Uterus (tissue), 4 donors: ENCODE results near the gene KIF26B. TPM values are rescaled to one million over a fixed set of nuclear protein-coding genes. Genes with fewer than 3 reads are reported as not detected.

ENCODE experiments used
- DNase-seq, 2 donors: peaks; one replicate each; pipeline ENCODE4 v3.0.0-alpha.2; 2019 to 2020
- H3K27ac ChIP-seq, 2 donors: fragments of 200-600 bp; sonication (generic); 1 replicate in 1 of 2; 2 replicates in 1 of 2; pipeline ENCODE4 v1.5.1; 2016 to 2018
- H3K27me3 ChIP-seq, 2 donors: fragments of 200-600 bp; sonication (generic); one replicate each; pipeline ENCODE4 v1.5.1; 2018 to 2019; ENCODE audit warnings: control low read depth in 1 of 2
- H3K36me3 ChIP-seq, 2 donors: fragments of 200-600 bp; sonication (generic); one replicate each; pipeline ENCODE4 v1.5.1; 2019; ENCODE audit warnings: control low read depth in 1 of 2
- H3K4me1 ChIP-seq, 2 donors: fragments of 200-600 bp; sonication (generic); one replicate each; pipeline ENCODE4 v1.5.1; 2018 to 2019; ENCODE audit warnings: control low read depth in 1 of 2
- H3K4me3 ChIP-seq, 2 donors: fragments of 200-600 bp; sonication (generic); 1 replicate in 1 of 2; 2 replicates in 1 of 2; pipeline ENCODE4 v1.5.1; 2018 to 2019; ENCODE audit warnings: mild to moderate bottlenecking in 1 of 2
- H3K9me3 ChIP-seq, 2 donors: fragments of 200-600 bp; sonication (generic); one replicate each; pipeline ENCODE4 v1.5.1; 2019; ENCODE audit warnings: control low read depth in 1 of 2
- CTCF ChIP-seq, 4 experiments: fragments of 200-600 bp in 2 of 4; fragments of 450-650 bp in 2 of 4; sonication (generic) in 2 of 4; IDR thresholded peaks; one replicate each; pipeline ENCODE4 v1.5.1; 2016 to 2019; ENCODE audit warnings: antibody characterized with exemption in 4 of 4, mild to moderate bottlenecking in 2 of 4, moderate library complexity in 1 of 4
- POLR2A ChIP-seq, 2 donors: fragments of 450-650 bp; IDR thresholded peaks; one replicate each; pipeline ENCODE4 v1.6.1; 2016; ENCODE audit warnings: antibody characterized with exemption in 2 of 2, mild to moderate bottlenecking in 1 of 2, moderate library complexity in 1 of 2
- intact Hi-C: fragments of 100-400 bp; cut with DNase I; formaldehyde crosslinking; loops from one replicate; pipeline ENCODE4 v1.15.1; 2023; ENCODE audit warnings: low total_unique reads
- total RNA-seq, 4 donors: library from RNA; depleted of rRNA in 3 of 4; stranded (reverse); fragments of >200 nt in 3 of 4; gene quantifications; one replicate each; pipeline versions ENCODE4 v1.1.0 to v1.2.4, GENCODE V29; 2014 to 2023
- donor health status: DM: yes; HTN: yes; CAD: no.

Gene KIF26B
- total RNA-seq, 4 donors from 2014 or later, result 0.27 to 17.4 (median 1.3) TPM; not detected in 1

- TF ChIP-seq POLR2A (IDR thresholded peaks at IDR 0.05) (no peak), CTCF (IDR thresholded peaks at IDR 0.05) (no peak)
- Histone ChIP-seq H3K4me3 (no peak overlapping the region), H3K27me3 (no peaks in the 10 kb centered on the region), H3K36me3 (no peaks in the 10 kb centered on the region), H3K4me1 (no peaks in the 10 kb centered on the region), H3K9me3 (no peaks in the 10 kb centered on the region), H3K27ac (no peak overlapping the region)
- no peak for DNase-seq
- intact Hi-C loops, result no loop called here
Observed at GRCh38 chr1:245549996-245550719, 395.4 kb downstream of the KIF26B start.

GRCh38 chr1:245550720-245551043, 395.9 kb downstream of the KIF26B start:
- DNase-seq, result no peak
- no peaks in the 10 kb centered on the region for H3K36me3 ChIP-seq
- intact Hi-C loops, result no loop called here
- TF ChIP-seq CTCF (IDR thresholded peaks at IDR 0.05) (no peak), POLR2A (IDR thresholded peaks at IDR 0.05) (no peak)
- no peaks in the 10 kb centered on the region for H3K27me3 ChIP-seq
- H3K4me1 ChIP-seq, result no peaks in the 10 kb centered on the region
- no peak overlapping the region for H3K27ac ChIP-seq
- H3K4me3 ChIP-seq, result no peak overlapping the region
- H3K9me3 ChIP-seq, result no peaks in the 10 kb centered on the region

- intact Hi-C loops, result no loop called here
- Histone ChIP-seq H3K4me1 (no peaks in the 10 kb centered on the region), H3K4me3 (no peak overlapping the region), H3K9me3 (no peaks in the 10 kb centered on the region), H3K27me3 (no peaks in the 10 kb centered on the region), H3K27ac (no peak overlapping the region), H3K36me3 (no peaks in the 10 kb centered on the region)
- no peak for DNase-seq
- no peak for TF ChIP-seq POLR2A (IDR thresholded peaks at IDR 0.05)
- TF ChIP-seq CTCF (IDR thresholded peaks at IDR 0.05), result no peak
Observed at GRCh38 chr1:245551536-245551935, 396.8 kb downstream of the KIF26B start.

GRCh38 chr1:245552331-245552730, 397.5 kb downstream of the KIF26B start:
- no peak for DNase-seq
- no peak overlapping the region for H3K4me3 ChIP-seq
- no peaks in the 10 kb centered on the region for H3K9me3 ChIP-seq
- TF ChIP-seq CTCF (IDR thresholded peaks at IDR 0.05) (no peak), POLR2A (IDR thresholded peaks at IDR 0.05) (no peak)
- no peaks in the 10 kb centered on the region for H3K36me3 ChIP-seq
- intact Hi-C loops, result no loop called here
- H3K27ac ChIP-seq, result no peak overlapping the region
- H3K27me3 ChIP-seq, result no peaks in the 10 kb centered on the region
- no peaks in the 10 kb centered on the region for H3K4me1 ChIP-seq

- no peak overlapping the region for H3K27ac ChIP-seq
- no peak overlapping the region for H3K4me3 ChIP-seq
- no peaks in the 10 kb centered on the region for H3K36me3 ChIP-seq
- H3K9me3 ChIP-seq, result no peaks in the 10 kb centered on the region
- no peak for DNase-seq
- intact Hi-C loops, result no loop called here
- no peak for TF ChIP-seq POLR2A (IDR thresholded peaks at IDR 0.05)
- TF ChIP-seq CTCF (IDR thresholded peaks at IDR 0.05), result no peak
- H3K27me3 ChIP-seq, result no peaks in the 10 kb centered on the region
- no peaks in the 10 kb centered on the region for H3K4me1 ChIP-seq
Observed at GRCh38 chr1:245556057-245556456, 401.3 kb downstream of the KIF26B start.
